Measurements from ENCODE around the gene EIF2AK2.

EIF2AK2 gene

DNA sequence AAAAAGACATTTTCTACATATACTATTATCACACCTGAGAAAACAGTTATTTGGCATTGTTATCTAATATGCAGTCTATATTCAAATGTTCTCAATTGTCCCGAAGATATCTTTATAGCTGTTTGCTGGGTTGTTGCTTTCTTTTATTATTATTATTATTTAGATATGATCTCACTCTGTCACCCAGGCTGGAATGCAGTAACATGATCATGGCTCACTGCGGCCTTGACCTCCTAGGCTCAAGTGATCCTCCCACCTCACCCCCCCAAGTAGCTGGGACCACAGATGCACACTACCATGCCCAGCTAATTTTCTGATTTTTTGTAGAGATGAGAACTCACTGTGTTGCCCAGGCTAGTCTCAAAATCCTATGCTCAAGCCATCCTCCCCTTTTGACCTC lies 52.6 kb downstream of the EIF2AK2 start:
- no peak overlapping the region for H3K4me3 ChIP-seq (ENCODE audit: low read depth, low read length)
- TF ChIP-seq, protein P1, sequence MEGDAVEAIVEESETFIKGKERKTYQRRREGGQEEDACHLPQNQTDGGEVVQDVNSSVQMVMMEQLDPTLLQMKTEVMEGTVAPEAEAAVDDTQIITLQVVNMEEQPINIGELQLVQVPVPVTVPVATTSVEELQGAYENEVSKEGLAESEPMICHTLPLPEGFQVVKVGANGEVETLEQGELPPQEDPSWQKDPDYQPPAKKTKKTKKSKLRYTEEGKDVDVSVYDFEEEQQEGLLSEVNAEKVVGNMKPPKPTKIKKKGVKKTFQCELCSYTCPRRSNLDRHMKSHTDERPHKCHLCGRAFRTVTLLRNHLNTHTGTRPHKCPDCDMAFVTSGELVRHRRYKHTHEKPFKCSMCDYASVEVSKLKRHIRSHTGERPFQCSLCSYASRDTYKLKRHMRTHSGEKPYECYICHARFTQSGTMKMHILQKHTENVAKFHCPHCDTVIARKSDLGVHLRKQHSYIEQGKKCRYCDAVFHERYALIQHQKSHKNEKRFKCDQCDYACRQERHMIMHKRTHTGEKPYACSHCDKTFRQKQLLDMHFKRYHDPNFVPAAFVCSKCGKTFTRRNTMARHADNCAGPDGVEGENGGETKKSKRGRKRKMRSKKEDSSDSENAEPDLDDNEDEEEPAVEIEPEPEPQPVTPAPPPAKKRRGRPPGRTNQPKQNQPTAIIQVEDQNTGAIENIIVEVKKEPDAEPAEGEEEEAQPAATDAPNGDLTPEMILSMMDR (IDR thresholded peaks at IDR 0.05; ENCODE audit: borderline replicate concordance, insufficient read depth, low read depth, low read length) = no peak

DNA sequence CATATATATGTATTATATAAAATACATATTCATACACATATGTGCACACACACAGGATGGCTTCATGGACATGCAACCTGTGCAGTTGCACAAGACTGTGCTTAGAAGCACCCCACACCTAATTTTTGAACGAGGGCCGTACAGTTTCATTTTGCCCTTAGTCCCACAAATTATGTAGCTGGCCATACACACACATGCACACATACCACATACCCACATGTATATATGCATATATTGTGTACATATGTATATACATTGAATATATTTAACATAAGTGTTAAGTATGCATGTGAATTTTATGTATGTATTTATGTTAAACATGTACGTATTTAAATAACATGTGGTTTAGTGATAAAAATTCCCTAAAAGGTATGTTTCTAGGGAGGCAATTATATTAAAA lies 54.2 kb downstream of the EIF2AK2 start:
- TF ChIP-seq, protein P1 (IDR thresholded peaks at IDR 0.05; ENCODE audit: borderline replicate concordance, insufficient read depth, low read depth, low read length) = no peak
- no peak overlapping the region for H3K4me3 ChIP-seq (ENCODE audit: low read depth, low read length)

DNA sequence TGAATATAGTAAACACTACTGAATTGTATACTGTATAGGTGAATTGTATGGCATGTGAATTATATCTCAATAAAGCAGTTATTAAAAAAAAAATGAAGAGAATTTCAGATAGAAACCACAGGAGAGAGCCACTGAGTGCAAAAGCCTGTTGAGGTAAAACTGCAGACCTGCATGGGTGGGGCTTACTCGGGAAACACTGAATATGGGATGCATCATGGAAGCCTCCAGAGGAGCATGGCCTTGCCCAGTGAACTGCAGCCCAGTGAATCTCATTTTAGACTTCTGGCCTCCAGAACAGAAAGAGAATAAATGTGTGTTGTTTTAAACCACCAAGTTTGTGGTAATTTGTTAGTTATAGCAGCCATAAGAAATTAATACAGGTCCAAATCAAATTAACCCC lies 56.7 kb downstream of the EIF2AK2 start:
- H3K4me3 ChIP-seq (ENCODE audit: low read depth, low read length) = no peak overlapping the region
- TF ChIP-seq, protein P1 (IDR thresholded peaks at IDR 0.05; ENCODE audit: borderline replicate concordance, insufficient read depth, low read depth, low read length) = no peak

DNA sequence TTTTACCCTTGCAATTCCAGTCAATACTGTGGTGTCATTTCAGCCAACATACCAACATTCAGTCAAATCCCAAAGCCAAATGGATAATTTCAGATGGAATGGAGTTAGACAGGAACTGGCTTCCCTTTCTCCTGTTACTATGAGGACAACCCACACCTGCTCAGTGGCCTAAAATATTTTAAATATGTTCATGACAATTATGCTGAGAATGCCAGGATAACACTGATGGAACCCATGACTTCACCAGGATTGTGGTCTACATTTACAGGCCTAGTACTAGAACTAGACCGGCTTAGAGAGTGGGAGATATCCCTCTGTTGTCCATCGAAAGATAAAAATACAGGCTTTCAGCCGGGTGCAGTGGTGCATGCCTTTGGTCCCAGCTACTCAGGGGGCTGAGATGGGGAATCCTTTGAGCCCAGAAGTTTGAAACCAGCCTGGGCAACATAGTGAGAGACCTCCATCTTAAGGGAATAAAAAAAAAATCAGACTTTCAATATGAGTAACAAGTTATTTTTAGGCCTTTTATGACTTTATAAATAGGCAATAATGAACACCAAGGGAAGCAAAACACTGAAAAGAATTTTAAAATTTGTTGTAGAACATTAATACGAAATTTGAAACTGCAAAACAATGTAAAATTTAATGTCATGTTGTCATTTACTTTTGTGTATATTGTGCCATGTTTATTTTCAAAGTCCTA lies 58.2 kb downstream of the EIF2AK2 start:
- H3K4me3 ChIP-seq (ENCODE audit: low read depth, low read length) = no peak overlapping the region

DNA sequence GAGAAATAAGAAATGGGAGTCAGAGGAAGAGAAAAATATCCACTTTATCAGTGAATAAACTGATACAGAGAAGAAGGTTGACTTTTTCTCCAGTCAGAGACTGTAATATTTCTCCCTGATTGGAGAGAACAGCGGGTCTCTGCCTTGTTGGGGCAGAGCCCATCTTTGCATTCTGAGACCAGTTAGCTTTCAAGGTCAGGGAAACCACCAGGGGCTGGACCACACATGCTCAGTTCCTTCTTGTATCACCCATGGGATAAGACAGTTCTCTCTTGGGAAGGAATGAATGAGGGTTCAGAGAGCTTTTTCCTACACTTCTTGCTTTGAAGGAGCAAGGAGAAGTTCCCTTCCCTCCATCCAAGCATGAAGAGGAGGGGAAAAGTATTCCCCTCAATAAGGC lies 60.2 kb downstream of the EIF2AK2 start:
- TF ChIP-seq, protein P1 (IDR thresholded peaks at IDR 0.05; ENCODE audit: borderline replicate concordance, insufficient read depth, low read depth, low read length) = no peak

More for the DNA sequence above, 58.2 kb downstream of the EIF2AK2 start:
- TF ChIP-seq, protein P1 (IDR thresholded peaks at IDR 0.05; ENCODE audit: borderline replicate concordance, insufficient read depth, low read depth, low read length) = no peak

DNA sequence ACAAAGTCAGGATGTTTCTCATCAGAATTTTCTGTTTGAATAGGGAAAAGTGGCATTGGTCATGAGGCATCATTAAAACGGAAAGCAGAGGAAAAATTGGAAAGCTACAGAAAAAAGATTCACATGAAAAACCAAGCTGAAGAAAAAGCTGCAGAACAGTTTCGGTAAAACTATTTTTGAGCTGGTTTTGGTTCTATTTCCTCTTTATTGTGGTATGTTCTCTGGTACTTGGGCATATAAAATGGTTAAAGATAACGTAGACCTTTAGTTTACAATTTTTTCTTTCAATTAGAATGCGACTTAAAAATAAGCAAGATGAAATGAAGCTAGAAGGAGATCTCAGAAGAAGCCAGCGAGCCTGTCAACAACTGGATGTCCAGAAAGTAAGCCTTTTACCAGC lies 64.9 kb downstream of the EIF2AK2 start:
- H3K4me3 ChIP-seq (ENCODE audit: low read depth, low read length) = no peak overlapping the region
- TF ChIP-seq, protein P1 (IDR thresholded peaks at IDR 0.05; ENCODE audit: borderline replicate concordance, insufficient read depth, low read depth, low read length) = no peak

More for the DNA sequence above, 60.2 kb downstream of the EIF2AK2 start:
- no peak overlapping the region for H3K4me3 ChIP-seq (ENCODE audit: low read depth, low read length)

DNA sequence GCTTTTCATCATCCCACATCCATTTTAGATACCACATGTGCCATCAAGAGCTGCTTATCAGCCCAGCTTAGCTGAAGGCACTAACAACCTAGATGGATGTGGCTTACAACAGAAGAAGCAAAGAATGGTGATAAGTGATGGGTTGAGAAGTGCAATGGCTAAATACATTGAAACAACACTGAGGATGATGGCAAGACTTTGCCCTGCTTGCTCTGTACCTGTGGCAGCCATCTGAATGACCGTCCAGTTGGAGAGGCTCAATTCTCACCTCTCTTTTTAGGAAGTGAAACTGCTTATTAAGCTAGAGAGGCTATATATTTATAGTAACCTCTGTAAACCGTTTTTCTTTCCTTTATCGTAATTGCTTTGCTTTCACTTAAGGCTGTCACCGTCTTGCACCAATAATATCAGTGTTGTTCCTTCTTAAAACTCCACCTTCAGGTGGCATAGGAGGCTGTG lies 66.7 kb downstream of the EIF2AK2 start:
- no peak overlapping the region for H3K4me3 ChIP-seq (ENCODE audit: low read depth, low read length)
- TF ChIP-seq, protein P1 (IDR thresholded peaks at IDR 0.05; ENCODE audit: borderline replicate concordance, insufficient read depth, low read depth, low read length) = no peak
